Hepatocyte (in vitro differentiated cells): ENCODE results near the gene ADGRD1. TPM values are rescaled to one million over a fixed set of nuclear protein-coding genes. Genes with fewer than 3 reads are reported as not detected.
A peak's percentile ranks its signal among the peaks of the same experiment; 100 is the strongest.

ENCODE experiments used
- DNase-seq: peaks from one replicate; pipeline ENCODE4 v3.0.0-alpha.2; 2016; ENCODE audit warnings: low spot score
- H2AFZ ChIP-seq: fragments of 200-600 bp; sonication (generic); 2 replicates; pipeline ENCODE4 v1.6.0; 2016; ENCODE audit warnings: antibody characterized with exemption, mild to moderate bottlenecking
- H3K27ac ChIP-seq: fragments of 200-600 bp; sonication (generic); 2 replicates; pipeline ENCODE4 v1.5.1; 2016; ENCODE audit warnings: mild to moderate bottlenecking
- H3K27me3 ChIP-seq: fragments of 200-600 bp; sonication (generic); 2 replicates; pipeline ENCODE4 v1.6.1; 2016
- H3K36me3 ChIP-seq: fragments of 200-600 bp; sonication (generic); replicated peaks from 2 replicates; pipeline ENCODE4 v1.5.1; 2016; ENCODE audit warnings: low read depth; ENCODE audit not compliant: insufficient read depth
- H3K4me1 ChIP-seq: fragments of 200-600 bp; sonication (generic); 2 replicates; pipeline ENCODE4 v1.5.1; 2016; ENCODE audit warnings: mild to moderate bottlenecking, moderate library complexity; ENCODE audit not compliant: insufficient read depth
- H3K4me2 ChIP-seq: fragments of 200-600 bp; sonication (generic); 2 replicates; pipeline ENCODE4 v1.6.0; 2016
- H3K4me3 ChIP-seq: fragments of 200-600 bp; sonication (generic); 2 replicates; pipeline ENCODE4 v1.5.1; 2016; ENCODE audit warnings: mild to moderate bottlenecking
- H3K79me2 ChIP-seq: fragments of 200-600 bp; sonication (generic); 2 replicates; pipeline ENCODE4 v1.6.0; 2017; ENCODE audit warnings: mild to moderate bottlenecking
- H3K9me2 ChIP-seq: fragments of 200-600 bp; sonication (generic); replicated peaks from 2 replicates; pipeline ENCODE4 v1.6.0; 2017; ENCODE audit warnings: mild to moderate bottlenecking; ENCODE audit not compliant: insufficient read depth
- H3K9me3 ChIP-seq: fragments of 200-600 bp; sonication (generic); 2 replicates; pipeline ENCODE4 v1.5.1; 2016; ENCODE audit warnings: low read depth, mild to moderate bottlenecking
- H4K20me1 ChIP-seq: fragments of 200-600 bp; sonication (generic); 2 replicates; pipeline ENCODE4 v1.6.0; 2016; ENCODE audit warnings: mild to moderate bottlenecking; ENCODE audit not compliant: insufficient read depth, poor library complexity, severe bottlenecking
- CTCF ChIP-seq: fragments of 200-600 bp; sonication (generic); IDR thresholded peaks from 2 replicates; pipeline ENCODE4 v1.5.1; 2016; ENCODE audit warnings: antibody characterized with exemption, mild to moderate bottlenecking; ENCODE audit not compliant: poor library complexity
- EZH2 ChIP-seq: fragments of 200-600 bp; sonication (generic); IDR thresholded peaks from 2 replicates; pipeline ENCODE4 v1.6.1; 2016; ENCODE audit warnings: antibody characterized with exemption, mild to moderate bottlenecking, borderline replicate concordance
- EZH2phosphoT487 ChIP-seq: fragments of 200-600 bp; sonication (generic); IDR thresholded peaks from one replicate; pipeline ENCODE4 v1.6.1; 2018; ENCODE audit warnings: antibody characterized with exemption, mild to moderate bottlenecking, low read depth, moderate library complexity; ENCODE audit not compliant: unreplicated experiment, severe bottlenecking
- WGBS: methylation state at CpG from one replicate; pipeline ENCODE4 v1.1.6; 2016; ENCODE audit warnings: low lambda C conversion rate; ENCODE audit errors: missing lambda C conversion rate; 5-methylcytosine and 5-hydroxymethylcytosine counted together
- polyA plus RNA-seq: library from polyadenylated mRNA; unstranded; fragments of >200 nt; fragmentation: Nextera tagmentation; extraction: Ambion mirVana; gene quantifications from 2 replicates; pipeline ENCODE4 v1.2.1, GENCODE V29; 2016
- total RNA-seq: library from RNA; depleted of rRNA; stranded (reverse); fragments of >200 nt; gene quantifications from 2 replicates; pipeline ENCODE4 v1.2.3, GENCODE V29; 2014

Gene ADGRD1
- total and polyA plus RNA-seq, 2 experiments from 2014 or later: 18.1 to 18.5 TPM

- no peaks in the 10 kb centered on the region for H3K79me2 ChIP-seq
- no peak for DNase-seq
- no peaks in the 10 kb centered on the region for H3K36me3 ChIP-seq
- no peak overlapping the region for H3K27ac ChIP-seq
- H3K9me3 ChIP-seq: no peaks in the 10 kb centered on the region
- no peaks in the 10 kb centered on the region for H4K20me1 ChIP-seq
- WGBS: 85% methylated on average over 8 of the region's 10 CpGs
- no peak overlapping the region for H3K4me2 ChIP-seq
- TF ChIP-seq CTCF: no peak
- no peak for TF ChIP-seq EZH2phosphoT487
- TF ChIP-seq EZH2: no peak
- H3K27me3 ChIP-seq: no peaks in the 10 kb centered on the region
- H2AFZ ChIP-seq: no peak overlapping the region
- H3K4me3 ChIP-seq: no peak overlapping the region
- H3K9me2 ChIP-seq: no peaks in the 10 kb centered on the region
- peaks cover 11% of the 10 kb centered on the region for H3K4me1 ChIP-seq
Measured at GRCh38 chr12:131108177-131108955, 154.7 kb downstream of the ADGRD1 start.

GRCh38 chr12:131111446-131111845, 157.7 kb downstream of the ADGRD1 start:
- no peak for DNase-seq
- Histone ChIP-seq H3K4me3 (no peak overlapping the region), H3K4me2 (no peak overlapping the region), H3K27ac (no peak overlapping the region), H3K4me1 (peaks cover 23% of the 10 kb centered on the region), H3K36me3 (no peaks in the 10 kb centered on the region), H3K79me2 (no peaks in the 10 kb centered on the region), H3K9me3 (no peaks in the 10 kb centered on the region), H3K9me2 (no peaks in the 10 kb centered on the region), H3K27me3 (no peaks in the 10 kb centered on the region), H2AFZ (no peak overlapping the region), H4K20me1 (no peaks in the 10 kb centered on the region)
- TF ChIP-seq CTCF (no peak), EZH2 (no peak), EZH2phosphoT487 (no peak)
- 93% methylated on average over 3 of the region's 3 CpGs for WGBS

GRCh38 chr12:131112021-131112420, 158.3 kb downstream of the ADGRD1 start:
- no peak overlapping the region for H3K4me3 ChIP-seq
- DNase-seq: no peak
- H3K4me2 ChIP-seq: no peak overlapping the region
- H3K9me2 ChIP-seq: no peaks in the 10 kb centered on the region
- H3K27ac ChIP-seq: peak overlapping the region; percentile 17
- H4K20me1 ChIP-seq: no peaks in the 10 kb centered on the region
- H2AFZ ChIP-seq: no peak overlapping the region
- H3K9me3 ChIP-seq: no peaks in the 10 kb centered on the region
- H3K4me1 ChIP-seq: peaks cover 25% of the 10 kb centered on the region
- H3K79me2 ChIP-seq: no peaks in the 10 kb centered on the region
- H3K36me3 ChIP-seq: no peaks in the 10 kb centered on the region
- TF ChIP-seq EZH2phosphoT487: no peak
- no peak for TF ChIP-seq CTCF
- WGBS: 65% methylated on average over 1 of the region's 1 CpG
- no peaks in the 10 kb centered on the region for H3K27me3 ChIP-seq
